ENCODE results near the gene THOP1. TPM values are rescaled to one million over a fixed set of nuclear protein-coding genes. Genes with fewer than 3 reads are reported as not detected.
A peak's percentile ranks its signal among the peaks of the same experiment; 100 is the strongest.
"Not testable (repeated sequence)": the region's sequence is repeated elsewhere in the genome, so short reads cannot be mapped to it uniquely, and the experiment has no call there.

Gene THOP1
- total RNA-seq, 1 donor from 2014 or later, result 35.0 TPM

- no peak for DNase-seq (ENCODE audit: low spot score)
Observed at GRCh38 chr19:2815191-2815614, 29.9 kb downstream of the THOP1 start.

GRCh38 chr19:2815923-2816322, 30.6 kb downstream of the THOP1 start:
- no peak for DNase-seq (ENCODE audit: low spot score)

DNA sequence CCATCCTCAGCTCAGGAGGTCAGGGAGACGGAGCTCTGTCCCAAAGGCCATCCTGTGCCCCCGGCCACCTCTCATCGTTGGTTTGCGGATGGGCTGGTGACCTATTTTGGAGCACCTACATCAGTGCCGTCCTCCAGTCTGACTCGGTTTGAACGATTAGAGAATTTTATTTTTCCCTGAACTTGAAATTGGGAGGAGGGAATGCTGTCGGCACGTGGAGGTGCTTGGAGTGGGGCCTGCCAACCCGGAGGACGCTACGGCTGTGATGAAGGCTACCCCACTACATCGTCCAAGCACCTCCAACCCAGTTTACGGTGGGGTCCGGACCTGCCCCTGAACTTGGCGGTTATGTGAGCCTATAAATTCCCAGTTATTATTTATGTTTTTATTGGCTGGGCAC, 31.3 kb downstream of the THOP1 start:
- DNase-seq (ENCODE audit: low spot score), result no peak

DNA sequence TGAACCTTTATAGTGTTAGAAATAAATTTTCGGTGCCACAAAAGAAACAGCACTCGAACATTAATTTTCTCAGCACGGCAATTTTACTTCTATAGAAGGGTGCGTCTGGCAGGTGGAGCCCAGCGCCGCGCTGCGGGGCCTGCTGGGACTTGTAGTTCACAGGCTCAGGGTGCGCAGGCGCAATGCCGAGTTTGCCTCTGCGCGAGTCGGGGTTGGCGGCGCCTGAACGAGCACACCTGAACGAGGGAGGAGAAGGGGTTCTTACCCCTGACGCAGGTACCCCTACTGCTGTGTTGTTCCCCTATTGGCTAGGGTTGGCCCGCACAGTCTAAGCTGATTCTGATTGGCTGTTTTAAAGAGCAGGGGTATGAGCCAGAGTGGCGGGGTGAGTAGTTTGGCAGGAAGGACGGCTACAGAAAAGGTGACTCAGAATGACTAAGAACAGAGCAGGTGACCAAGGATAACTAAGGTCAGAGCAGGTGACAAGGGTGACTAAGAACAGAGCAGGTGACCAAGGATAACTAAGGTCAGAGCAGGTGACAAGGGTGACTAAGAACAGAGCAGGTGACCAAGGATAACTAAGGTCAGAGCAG, 32.0 kb downstream of the THOP1 start:
- not testable (repeated sequence) for DNase-seq (ENCODE audit: low spot score)

- DNase-seq (ENCODE audit: low spot score), result peak; percentile 100
Observed at GRCh38 chr19:2819540-2820111, 34.3 kb downstream of the THOP1 start, which contains the start of gene ZNF554. Gene ZNF554, plus strand, starts transcription at chr19:2819868. Its CDS starts 204 bp downstream, at chr19:2820072.

DNA sequence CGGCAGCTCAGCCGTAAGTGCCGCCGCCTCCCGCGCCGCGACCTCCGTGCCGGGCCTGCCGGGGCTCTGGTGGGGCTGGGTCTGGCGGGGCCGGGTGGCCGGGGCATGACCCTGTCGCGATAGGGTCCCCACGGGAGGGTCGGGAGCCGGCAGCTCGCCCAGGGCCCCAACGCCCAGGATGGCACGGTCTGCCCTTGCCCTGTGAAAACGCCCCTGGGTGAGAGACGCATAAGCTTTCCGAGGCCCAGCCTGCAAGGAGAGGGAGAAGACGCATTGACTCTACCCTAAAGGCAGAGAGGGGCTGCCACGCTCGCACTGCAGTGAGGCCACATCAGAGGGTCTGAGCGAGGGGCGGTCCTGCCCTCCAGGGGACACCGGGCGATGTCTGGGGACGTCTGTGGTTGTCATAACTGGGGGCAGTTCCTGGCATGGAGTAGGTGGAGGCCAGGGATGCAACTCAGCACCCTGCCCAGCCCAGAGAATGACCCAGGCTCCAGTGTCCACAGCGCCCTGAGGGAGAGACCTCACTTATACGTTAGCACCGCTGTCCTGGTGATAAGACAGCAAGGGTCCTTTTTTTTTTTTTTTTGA, 34.9 kb downstream of the THOP1 start:
- no peak for DNase-seq (ENCODE audit: low spot score)

DNA sequence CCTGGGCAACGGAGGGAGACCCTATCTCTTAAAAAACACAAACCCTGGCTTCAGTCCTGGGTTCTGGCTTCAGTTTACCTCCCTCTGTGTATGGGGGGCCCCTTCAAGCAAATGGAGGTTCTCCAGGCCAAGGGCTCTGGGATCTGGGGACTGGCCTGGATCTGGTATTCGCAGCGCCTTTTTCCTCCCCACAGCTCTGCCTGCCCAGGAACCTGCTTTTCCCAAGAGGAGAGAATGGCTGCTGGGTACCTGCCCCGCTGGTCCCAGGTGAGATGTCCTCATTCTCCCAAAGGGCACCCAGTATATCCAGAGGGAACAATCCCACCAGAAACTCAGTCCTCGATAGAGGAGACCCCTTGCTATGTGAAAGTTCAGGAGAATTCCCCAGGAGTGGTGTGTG, 37.5 kb downstream of the THOP1 start:
- DNase-seq (ENCODE audit: low spot score), result no peak

DNA sequence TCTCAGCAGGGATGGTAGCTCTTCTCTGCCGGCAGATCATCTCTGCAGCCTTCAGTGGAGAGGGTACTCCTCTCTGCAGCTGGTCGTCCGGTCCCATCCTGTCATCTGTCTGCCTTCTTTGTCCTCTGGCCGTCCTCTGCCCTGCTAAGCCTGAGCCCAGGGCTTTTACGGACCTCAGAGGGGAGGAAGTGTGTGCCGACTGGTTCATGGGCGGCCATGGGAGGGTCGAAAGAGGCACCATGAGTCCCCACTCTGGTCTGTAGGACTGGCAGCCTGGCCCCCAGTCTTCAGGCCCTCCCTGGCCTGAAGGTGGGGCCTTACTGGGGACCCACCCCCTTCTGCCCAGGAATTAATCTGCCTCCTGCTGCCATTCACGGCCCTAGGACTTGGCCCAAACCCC, 38.3 kb downstream of the THOP1 start:
- no peak for DNase-seq (ENCODE audit: low spot score)

DNA sequence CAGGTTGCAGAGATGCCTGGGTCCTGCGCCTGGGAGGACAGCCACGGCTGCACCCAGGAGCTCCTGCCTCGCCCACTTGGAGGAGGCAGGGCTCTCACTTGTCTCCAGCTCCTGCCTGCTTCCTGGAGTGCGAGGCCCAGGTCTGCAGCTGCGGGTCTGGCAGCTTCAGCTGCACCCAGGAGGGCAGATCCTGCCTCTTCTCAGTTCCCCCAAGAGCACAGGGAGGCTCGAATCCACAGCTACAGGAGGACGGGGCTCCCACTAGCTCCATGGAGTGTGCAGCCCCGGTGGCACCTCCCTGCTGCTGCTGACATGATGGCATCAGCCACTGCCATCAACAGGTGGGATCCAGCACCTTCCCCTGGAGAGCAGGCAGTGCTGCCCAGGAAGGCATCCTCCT, 38.8 kb downstream of the THOP1 start:
- DNase-seq (ENCODE audit: low spot score), result no peak

DNA sequence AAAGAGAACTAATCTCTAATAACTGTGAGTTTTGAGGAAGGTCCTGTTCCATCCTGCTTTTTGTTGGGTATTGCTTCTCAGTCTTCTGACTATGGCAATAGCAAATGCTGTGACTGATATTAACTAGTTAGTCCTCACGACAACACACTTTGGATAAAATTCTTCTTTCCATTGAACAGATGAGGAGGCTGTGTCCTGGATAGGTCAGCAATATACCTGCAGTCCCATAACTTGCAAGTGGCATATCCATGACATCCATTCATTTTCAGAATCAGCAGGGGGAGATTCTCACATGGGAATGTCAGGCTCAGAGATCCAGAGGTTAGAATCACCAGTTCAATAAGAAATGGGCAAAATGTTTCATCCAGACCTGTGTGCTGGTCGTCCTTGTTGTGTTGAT, 41.7 kb downstream of the THOP1 start:
- no peak for DNase-seq (ENCODE audit: low spot score)

- no peak for DNase-seq (ENCODE audit: low spot score)
Observed at GRCh38 chr19:2827840-2828489, 42.7 kb downstream of the THOP1 start.

DNA sequence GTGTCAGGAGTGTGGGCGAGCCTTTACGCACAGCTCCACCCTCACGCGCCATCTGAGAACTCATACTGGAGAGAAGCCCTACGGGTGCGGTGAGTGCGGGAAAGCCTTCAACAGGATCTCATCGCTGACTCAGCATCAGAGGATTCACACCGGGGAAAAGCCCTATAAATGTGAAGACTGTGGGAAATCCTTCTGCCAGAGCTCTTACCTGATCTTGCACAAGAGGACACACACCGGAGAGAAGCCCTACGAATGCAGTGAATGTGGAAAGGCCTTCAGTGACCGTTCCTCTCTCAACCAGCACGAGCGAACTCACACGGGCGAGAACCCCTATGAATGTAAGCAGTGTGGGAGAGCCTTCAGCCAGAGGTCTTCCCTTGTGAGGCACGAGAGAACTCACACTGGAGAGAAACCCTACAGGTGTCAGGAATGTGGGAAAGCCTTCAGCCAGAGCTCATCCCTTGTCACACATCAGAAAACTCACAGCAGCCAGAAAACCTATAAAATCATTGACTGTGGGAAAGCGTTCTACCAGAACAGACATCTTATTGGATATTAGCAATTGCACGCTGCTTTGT, 49.1 kb downstream of the THOP1 start:
- no peak for DNase-seq (ENCODE audit: low spot score)

- no peak for DNase-seq (ENCODE audit: low spot score)
Observed at GRCh38 chr19:2837430-2837829, 52.1 kb downstream of the THOP1 start.

GRCh38 chr19:2840794-2841791, 55.8 kb downstream of the THOP1 start, which contains the start of gene ZNF555:
Gene ZNF555, plus strand, starts transcription at chr19:2841475. Its CDS starts 98 bp downstream, at chr19:2841573.
- DNase-seq (ENCODE audit: low spot score), result peak; percentile 100

DNA sequence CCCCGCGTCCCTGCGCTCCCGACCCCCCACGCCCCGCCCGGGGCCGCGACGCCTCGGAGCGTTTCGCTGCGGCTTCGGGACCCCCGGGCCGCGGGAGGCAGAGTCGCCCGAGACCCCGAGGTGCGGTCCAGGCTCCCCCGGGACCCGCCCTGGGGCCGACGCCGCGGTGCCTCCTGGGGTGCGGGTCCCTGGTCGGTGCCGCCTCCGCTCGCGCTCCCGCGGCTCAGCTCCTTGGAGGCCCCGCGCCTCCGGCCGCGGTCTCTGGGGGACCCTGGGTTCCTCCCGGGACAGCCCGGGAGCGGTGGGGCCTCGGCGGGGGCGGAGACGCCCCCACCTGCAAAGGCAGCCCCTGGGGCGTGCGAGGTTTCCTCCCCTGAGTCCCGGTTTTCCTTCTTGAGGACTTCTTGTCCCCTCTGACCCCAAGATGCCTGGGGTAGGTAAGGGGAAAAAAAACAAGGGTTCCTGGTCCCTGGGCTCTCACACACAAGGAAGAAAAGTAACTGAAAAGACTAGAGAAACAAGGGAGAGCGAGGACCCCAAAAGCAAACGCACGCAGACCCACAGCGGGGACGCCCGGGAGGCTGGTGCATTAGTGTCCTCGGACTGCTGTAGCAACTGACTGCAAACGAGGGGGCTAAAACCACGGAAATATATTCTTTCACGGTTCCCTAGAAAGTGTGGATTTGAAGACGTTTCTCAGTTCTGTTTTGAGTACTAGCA, 56.7 kb downstream of the THOP1 start:
- no peak for DNase-seq (ENCODE audit: low spot score)

DNA sequence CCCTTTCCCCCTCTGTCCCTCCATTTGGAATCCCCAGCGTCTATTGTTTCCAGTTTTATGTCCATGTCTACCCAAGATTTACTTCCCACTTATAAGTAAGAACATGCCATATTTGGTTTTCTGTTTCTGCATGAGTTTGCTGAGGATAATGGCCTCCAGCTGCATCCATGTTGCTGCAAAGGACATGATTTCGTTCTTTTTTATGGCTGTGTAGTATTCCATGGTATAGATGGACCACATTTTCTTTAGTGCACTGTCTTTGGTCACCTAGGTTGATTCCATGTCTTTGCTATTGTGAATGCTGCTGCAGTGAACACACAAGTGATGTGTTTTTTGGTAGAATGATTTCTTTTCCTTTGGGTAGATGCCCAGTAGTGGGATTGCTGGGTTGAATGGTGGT, 59.8 kb downstream of the THOP1 start:
- no peak for DNase-seq (ENCODE audit: low spot score)

- DNase-seq (ENCODE audit: low spot score), result no peak
Observed at GRCh38 chr19:2846180-2846894, 61.0 kb downstream of the THOP1 start.

DNA sequence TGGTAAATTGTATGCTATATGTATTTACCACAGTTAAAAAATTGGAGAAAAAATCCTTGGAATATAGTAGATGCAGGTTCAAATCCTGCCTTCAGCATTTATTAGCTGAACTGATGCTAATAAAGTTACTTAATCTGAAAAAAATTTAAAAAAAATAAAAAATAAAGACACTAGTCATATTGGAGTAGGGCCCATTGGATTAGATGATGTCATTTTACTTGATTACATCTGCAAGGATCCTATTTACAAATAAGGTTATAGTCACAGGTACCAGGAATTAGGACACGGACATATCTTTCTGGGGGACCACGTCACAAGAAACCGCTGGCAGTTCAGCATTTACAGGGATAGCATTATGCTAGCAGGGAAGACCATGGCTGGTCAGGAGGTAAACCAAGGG, 62.2 kb downstream of the THOP1 start:
- DNase-seq (ENCODE audit: low spot score), result no peak

GRCh38 chr19:2848616-2849015, 63.3 kb downstream of the THOP1 start:
- DNase-seq (ENCODE audit: low spot score), result no peak
